GM12878 (cell line): ENCODE data around the gene SMYD5. TPM values are rescaled to one million over a fixed set of nuclear protein-coding genes. Genes with fewer than 3 reads are reported as not detected.
"Not testable (repeated sequence)": the region's sequence is repeated elsewhere in the genome, so short reads cannot be mapped to it uniquely, and the experiment has no call there.

Experiments used
- ATAC-seq: fragments of 200-7000 bp; cut with Tn5 transposase; 3 replicates; pipeline ENCODE4 v1.9.1; 2020; ENCODE audit warnings: mild to moderate bottlenecking, moderate library complexity
- BruUV-seq: library from RNA; stranded (reverse); fragments of 400-500 nt; replicated peaks from 2 replicates; lab custom pipeline; 2021; lab: Mats Ljungman, UMichigan
- CTCF ChIA-PET: fragments of 300-600 bp; sonication (Branson Sonifier 250); formaldehyde crosslinking; extraction: SDS; loops from one replicate; lab custom pipeline; 2021; ENCODE audit warnings: inconsistent platforms; lab: Yijun Ruan, JAX
- POLR2A ChIA-PET: fragments of 350-600 bp; formaldehyde crosslinking; extraction: SDS; loops from one replicate; lab custom pipeline; 2021; ENCODE audit warnings: inconsistent platforms; lab: Charles Lee
- RAD21 ChIA-PET: fragments of 300-600 bp; sonication (Branson Sonifier 250); formaldehyde crosslinking; loops from one replicate; lab custom pipeline; 2023; ENCODE audit warnings: antibody characterized with exemption; ENCODE audit not compliant: unreplicated experiment; lab: Charles Lee
- SMC1A ChIA-PET: fragments of 300-600 bp; sonication (Branson Sonifier 250); formaldehyde crosslinking; loops from one replicate; lab custom pipeline; 2023; ENCODE audit not compliant: unreplicated experiment, uncharacterized antibody; lab: Charles Lee
- DNase-seq: peaks from one replicate; pipeline ENCODE4 v3.0.0-alpha.2; 2011; ENCODE audit warnings: low read depth, low spot score
- FAIRE-seq: peaks from 3 replicates; lab custom pipeline; 2011; peaks lifted over from hg19 to GRCh38; lab: Jason Lieb, UNC
- H2AFZ ChIP-seq: 2 replicates; pipeline ENCODE4 v1.6.0; 2011; ENCODE audit warnings: low read depth, low read length, control low read depth; ENCODE audit not compliant: control insufficient read depth
- H3K27ac ChIP-seq: 2 replicates; pipeline ENCODE4 v1.5.1; 2011; ENCODE audit warnings: control low read depth; ENCODE audit not compliant: control insufficient read depth, insufficient read depth
- H3K27me3 ChIP-seq, 2 experiments: replicated peaks in 1 of 2; 2 replicates each; pipeline versions ENCODE4 v1.6.0 to v1.6.1; 2011; ENCODE audit warnings: low read length in 1 of 2; ENCODE audit not compliant: control insufficient read depth in 2 of 2, insufficient read depth in 2 of 2
- H3K36me3 ChIP-seq, 2 experiments: 2 replicates each; pipeline ENCODE4 v1.5.1; 2011; ENCODE audit warnings: low read length in 1 of 2; ENCODE audit not compliant: control insufficient read depth in 2 of 2, insufficient read depth in 2 of 2
- H3K4me1 ChIP-seq: 2 replicates; pipeline ENCODE4 v1.6.1; 2011; ENCODE audit warnings: mild to moderate bottlenecking, low read length, moderate library complexity, mixed read lengths; ENCODE audit not compliant: control insufficient read depth, insufficient read depth
- H3K4me2 ChIP-seq: 2 replicates; pipeline ENCODE4 v1.6.0; 2011; ENCODE audit warnings: control low read depth; ENCODE audit not compliant: control insufficient read depth, insufficient read depth
- H3K4me3 ChIP-seq: fragments of 200-600 bp; sonication (generic); 2 replicates; pipeline ENCODE4 v1.5.1; 2016
- H3K79me2 ChIP-seq: 2 replicates; pipeline ENCODE4 v1.6.0; 2011; ENCODE audit warnings: low read length; ENCODE audit not compliant: control insufficient read depth, insufficient read depth
- H3K9ac ChIP-seq: 2 replicates; pipeline ENCODE4 v1.8.0; 2011; ENCODE audit warnings: low read length, control low read depth, mixed read lengths; ENCODE audit not compliant: control insufficient read depth, insufficient read depth
- H3K9me3 ChIP-seq: replicated peaks from 3 replicates; pipeline ENCODE4 v1.5.1; 2011; ENCODE audit warnings: mild to moderate bottlenecking, low read length; ENCODE audit not compliant: control insufficient read depth, insufficient read depth
- H4K20me1 ChIP-seq: 2 replicates; pipeline ENCODE4 v1.6.0; 2011; ENCODE audit not compliant: control insufficient read depth, insufficient read depth
- FOXK2 ChIP-seq: fragments of 450-650 bp; IDR thresholded peaks from 2 replicates; pipeline ENCODE4 v1.6.1; 2017; ENCODE audit warnings: mild to moderate bottlenecking, moderate library complexity
- HDGF ChIP-seq: fragments of 450-650 bp; IDR thresholded peaks from 2 replicates; pipeline ENCODE4 v1.6.1; 2016; ENCODE audit warnings: antibody characterized with exemption
- WGBS: methylation state at CpG from one replicate; pipeline ENCODE4 v1.1.6; 2016; ENCODE audit warnings: low lambda C conversion rate; ENCODE audit not compliant: insufficient replicate concordance, insufficient coverage; ENCODE audit errors: missing lambda C conversion rate; 5-methylcytosine and 5-hydroxymethylcytosine counted together
- in situ Hi-C: fragments of 300-500 bp; cut with MboI; formaldehyde crosslinking; loops from 9 replicates; pipeline ENCODE4 v1.14.3; 2018; ENCODE audit warnings: mixed read lengths
- intact Hi-C: fragments of 100-400 bp; cut with micrococcal nuclease; formaldehyde crosslinking; loops from one replicate; pipeline ENCODE4 v1.14.2; 2022; ENCODE audit not compliant: unreplicated experiment
- polyA plus RNA-seq, 11 experiments: library from polyadenylated mRNA; depleted of rRNA in 4 of 11; unstranded in 6 of 11; stranded (reverse) in 5 of 11; fragments of >200 nt; fragmentation: Nextera tagmentation in 4 of 11; fragmentation: Illumina TruSeq in 1 of 11; extraction: Ambion mirVana in 4 of 11; extraction: Trizol in 1 of 11; gene quantifications; 1 replicate in 1 of 11; 2 replicates in 10 of 11; pipeline versions ENCODE4 v1.2.1 to v1.2.3, GENCODE V29; 2011 to 2016; ENCODE audit warnings: inconsistent platforms in 2 of 11, missing spikeins in 2 of 11, low read depth in 1 of 11
- total RNA-seq, 4 experiments: library from RNA; depleted of rRNA in 3 of 4; stranded (reverse); fragments of >200 nt in 3 of 4; fragmentation: Illumina TruSeq in 1 of 4; extraction: Trizol in 1 of 4; gene quantifications; 2 replicates each; pipeline versions ENCODE4 v1.2.1 to v1.2.3, GENCODE V29; 2013 to 2021
- TF ChIP-seq, protein P1 (sequence below): fragments of 450-650 bp; IDR thresholded peaks from 2 replicates; pipeline ENCODE4 v1.6.1; 2017; ENCODE audit warnings: antibody characterized with exemption, mild to moderate bottlenecking, moderate library complexity

Gene SMYD5
- total and polyA plus RNA-seq, 10 of the 15 experiments (the other 5 are each of a cell fraction or from before 2014, with no cell fraction given), result 6.1 to 35.3 (median 26.4) TPM

GRCh38 chr2:73197579-73197978 is 16.5 kb upstream of the SMYD5 start:
- H3K79me2 ChIP-seq, result no peaks in the 10 kb centered on the region
- H3K9ac ChIP-seq, result no peak overlapping the region
- H3K4me1 ChIP-seq, result no peaks in the 10 kb centered on the region
- H3K4me2 ChIP-seq, result no peak overlapping the region
- POLR2A ChIA-PET, result no interaction called here
- H3K27ac ChIP-seq, result no peak overlapping the region
- in situ Hi-C loops (no loop called here), intact Hi-C loops (no loop called here)
- RAD21 ChIA-PET, result no interaction called here
- no peaks in the 10 kb centered on the region; a peak in 1 of 4 replicates for H3K36me3 ChIP-seq
- no peak for FAIRE-seq
- CTCF ChIA-PET, result interaction anchor here (1.2 kb wide), 1 partner anchor 16 kb away, joined by 5 read pairs; the partner anchor contains the start of gene SMYD5
- no peak overlapping the region for H3K4me3 ChIP-seq
- H2AFZ ChIP-seq, result no peak overlapping the region
- no peak for DNase-seq
- SMC1A ChIA-PET, result interaction anchor here (1.7 kb wide), 1 partner anchor 18 kb away, joined by 4 read pairs; no protein-coding TSS in a partner anchor
- no TSS peak for BruUV-seq
- ATAC-seq, result no peak
- no peaks in the 10 kb centered on the region for H4K20me1 ChIP-seq
- no peaks in the 10 kb centered on the region; a peak in 3 of 4 replicates for H3K27me3 ChIP-seq
- no peaks in the 10 kb centered on the region for H3K9me3 ChIP-seq
- TF ChIP-seq HDGF, result no peak
- TF ChIP-seq FOXK2, result no peak
- TF ChIP-seq, protein P1, sequence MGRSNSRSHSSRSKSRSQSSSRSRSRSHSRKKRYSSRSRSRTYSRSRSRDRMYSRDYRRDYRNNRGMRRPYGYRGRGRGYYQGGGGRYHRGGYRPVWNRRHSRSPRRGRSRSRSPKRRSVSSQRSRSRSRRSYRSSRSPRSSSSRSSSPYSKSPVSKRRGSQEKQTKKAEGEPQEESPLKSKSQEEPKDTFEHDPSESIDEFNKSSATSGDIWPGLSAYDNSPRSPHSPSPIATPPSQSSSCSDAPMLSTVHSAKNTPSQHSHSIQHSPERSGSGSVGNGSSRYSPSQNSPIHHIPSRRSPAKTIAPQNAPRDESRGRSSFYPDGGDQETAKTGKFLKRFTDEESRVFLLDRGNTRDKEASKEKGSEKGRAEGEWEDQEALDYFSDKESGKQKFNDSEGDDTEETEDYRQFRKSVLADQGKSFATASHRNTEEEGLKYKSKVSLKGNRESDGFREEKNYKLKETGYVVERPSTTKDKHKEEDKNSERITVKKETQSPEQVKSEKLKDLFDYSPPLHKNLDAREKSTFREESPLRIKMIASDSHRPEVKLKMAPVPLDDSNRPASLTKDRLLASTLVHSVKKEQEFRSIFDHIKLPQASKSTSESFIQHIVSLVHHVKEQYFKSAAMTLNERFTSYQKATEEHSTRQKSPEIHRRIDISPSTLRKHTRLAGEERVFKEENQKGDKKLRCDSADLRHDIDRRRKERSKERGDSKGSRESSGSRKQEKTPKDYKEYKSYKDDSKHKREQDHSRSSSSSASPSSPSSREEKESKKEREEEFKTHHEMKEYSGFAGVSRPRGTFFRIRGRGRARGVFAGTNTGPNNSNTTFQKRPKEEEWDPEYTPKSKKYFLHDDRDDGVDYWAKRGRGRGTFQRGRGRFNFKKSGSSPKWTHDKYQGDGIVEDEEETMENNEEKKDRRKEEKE, result no peak

DNA sequence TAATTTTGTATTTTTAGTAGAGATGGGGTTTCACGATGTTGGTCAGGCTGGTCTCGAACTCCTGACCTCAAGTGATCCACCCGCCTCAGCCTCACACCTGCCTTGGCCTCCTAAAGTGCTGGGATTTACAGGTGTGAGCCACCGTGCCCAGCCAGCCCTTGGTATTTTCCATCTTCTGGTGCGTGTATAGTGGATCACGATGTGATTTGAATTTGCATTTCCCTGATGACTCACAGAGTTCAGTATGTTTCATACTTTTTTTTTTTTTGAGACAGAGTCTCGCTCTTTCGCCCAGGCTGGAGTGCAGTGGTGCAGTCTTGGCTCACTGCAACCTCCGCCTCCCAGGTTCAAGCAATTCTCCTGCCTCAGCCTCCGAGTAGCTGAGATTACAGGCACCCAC is 13.8 kb upstream of the SMYD5 start:
- H3K4me2 ChIP-seq, RAD21 ChIA-PET, H3K9ac ChIP-seq, H3K4me1 ChIP-seq, FAIRE-seq, BruUV-seq, H3K27me3 ChIP-seq, in situ Hi-C loops, POLR2A ChIA-PET, H3K36me3 ChIP-seq, H2AFZ ChIP-seq, intact Hi-C loops, H3K27ac ChIP-seq, SMC1A ChIA-PET, DNase-seq, ATAC-seq, H4K20me1 ChIP-seq, H3K4me3 ChIP-seq, H3K9me3 ChIP-seq, H3K79me2 ChIP-seq: not testable (repeated sequence)
- CTCF ChIA-PET, result interaction anchor here (1.5 to 3.3 kb wide), 2 partner anchors 13 to 22 kb away, joined by 3 to 12 read pairs; partner anchors contain the start of gene SMYD5
- 12% methylated on average over 6 of the region's 10 CpGs for WGBS
